Measurements from ENCODE around the gene SH2D1A. TPM values are rescaled to one million over a fixed set of nuclear protein-coding genes. Genes with fewer than 3 reads are reported as not detected.

The SH2D1A gene
- not detected for total RNA-seq

DNA sequence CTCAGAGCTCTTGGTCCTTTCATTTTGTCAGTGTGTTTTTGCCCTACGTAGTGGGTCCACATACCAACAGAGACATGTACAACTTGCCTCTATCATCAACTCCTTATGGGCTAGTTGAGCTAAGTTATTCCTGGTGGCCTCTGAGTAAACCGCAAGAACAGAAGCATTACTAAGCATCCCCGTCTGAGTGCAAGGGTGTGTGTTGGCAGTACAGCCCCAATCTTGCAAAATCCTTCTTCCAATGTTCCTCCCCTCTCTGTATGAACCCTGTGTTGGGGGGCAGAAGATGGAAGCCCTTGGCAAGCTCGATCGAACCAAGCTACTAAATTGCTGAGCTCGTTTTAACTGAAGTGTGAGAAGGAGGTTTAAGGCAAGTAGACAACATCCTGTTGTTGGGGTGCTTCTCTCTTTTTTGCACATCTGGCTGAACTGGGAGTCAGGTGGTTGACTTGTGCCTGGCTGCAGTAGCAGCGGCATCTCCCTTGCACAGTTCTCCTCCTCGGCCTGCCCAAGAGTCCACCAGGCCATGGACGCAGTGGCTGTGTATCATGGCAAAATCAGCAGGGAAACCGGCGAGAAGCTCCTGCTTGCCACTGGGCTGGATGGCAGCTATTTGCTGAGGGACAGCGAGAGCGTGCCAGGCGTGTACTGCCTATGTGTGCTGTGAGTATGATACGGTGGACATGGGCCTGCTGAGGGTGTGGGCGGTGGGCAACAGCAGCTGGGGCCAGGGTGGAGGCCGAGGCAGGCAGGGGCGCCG is at the start of gene SH2D1A:
SH2D1A (plus strand) TSS at position 447 of the 760 bp plus-strand sequence; CDS start at position 527, 80 bp downstream.

DNA sequence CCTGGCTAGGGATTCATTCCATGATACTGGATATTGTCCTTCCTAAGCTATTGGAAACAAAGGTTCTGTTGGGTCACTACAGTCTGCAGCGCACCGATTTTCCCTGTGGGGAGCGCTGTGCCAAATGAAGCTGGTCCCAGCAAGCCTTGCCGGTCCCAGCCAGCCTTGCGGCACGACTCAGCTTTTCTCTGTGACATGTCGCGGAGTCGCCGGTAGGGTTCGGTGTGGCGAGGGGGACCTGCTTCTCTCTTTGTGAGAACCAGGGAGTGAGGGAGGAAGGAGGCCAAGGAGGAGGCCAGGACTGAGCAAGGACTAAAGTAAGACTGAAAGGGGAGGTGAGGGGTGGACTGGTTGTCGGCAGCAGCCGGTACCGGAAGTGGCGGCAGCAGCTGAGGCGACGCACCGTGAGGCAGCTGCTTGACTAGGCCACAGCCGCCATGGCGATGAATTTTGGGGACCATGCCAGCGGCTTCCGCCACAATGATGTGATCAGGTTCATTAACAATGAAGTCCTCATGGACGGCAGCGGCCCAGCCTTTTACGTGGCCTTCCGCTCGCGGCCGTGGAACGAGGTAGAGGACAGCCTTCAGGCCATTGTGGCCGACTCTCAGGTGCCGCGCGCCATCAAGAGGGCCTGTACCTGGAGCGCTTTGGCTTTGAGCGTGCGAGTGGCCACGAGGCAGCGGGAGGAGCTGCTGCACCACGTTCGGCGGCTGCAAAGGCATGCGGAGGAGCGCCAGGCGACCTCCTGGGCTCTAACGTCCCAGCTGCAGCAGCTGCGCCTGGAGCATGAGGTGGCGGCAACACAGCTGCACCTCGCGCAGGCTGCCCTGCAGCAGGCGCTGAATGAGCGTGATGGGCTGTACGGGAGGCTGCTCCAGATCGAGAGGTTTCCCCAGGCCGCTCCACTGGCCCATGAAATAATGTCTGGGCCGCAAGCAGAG is 13.6 kb upstream of the SH2D1A start, which contains the start of gene TEX13D:
TEX13D (plus strand) TSS at position 180 of the 944 bp plus-strand sequence; CDS start at position 438, 258 bp downstream.

Small RNAs within 50 kb of the gene (small RNA-seq; reads per million reads assigned to genes)
- gene AL022718.1 (ENCODE audit: low replicate concordance), result not detected

Other genes starting within 250 kb of the SH2D1A start
- not detected for gene TEX13D, start 13.9 kb upstream of the SH2D1A start, total RNA-seq

Data from parietal lobe (tissue), 2 donors.